Measurements from ENCODE around the gene CERS6. TPM values are rescaled to one million over a fixed set of nuclear protein-coding genes. Genes with fewer than 3 reads are reported as not detected.

Gene CERS6
- total and polyA plus RNA-seq, 4 donors, result 4.3 to 25.8 (median 13.6) TPM

DNA sequence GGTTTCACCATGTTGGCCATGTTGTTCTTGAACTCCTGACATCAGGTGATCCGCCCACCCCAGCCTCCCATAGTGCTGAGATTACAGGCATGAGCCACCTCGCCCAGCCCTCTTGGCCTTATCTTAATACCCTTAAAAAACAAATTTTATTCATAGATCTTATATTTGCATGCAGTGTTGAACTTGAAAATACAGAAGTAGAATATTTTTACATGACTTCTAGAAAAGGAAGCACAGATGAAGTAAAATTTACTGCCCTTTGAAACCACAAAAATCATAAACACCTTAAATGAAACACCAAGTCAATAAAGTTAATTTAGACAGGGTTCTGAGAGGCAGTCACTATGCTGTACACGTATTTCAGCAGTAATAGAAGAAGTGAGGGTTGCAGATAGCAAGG, 145.7 kb downstream of the CERS6 start:
- DNase-seq, result no peak
- Histone ChIP-seq H3K9ac (ENCODE audit: insufficient read depth in 1 of 2, low read length in 2 of 2) (no peak overlapping the region), H3K27me3 (ENCODE audit: control insufficient read depth in 3 of 3, insufficient read depth in 3 of 3, low read length in 2 of 3) (no peaks in the 10 kb centered on the region), H3K4me3 (no peak overlapping the region), H3K9me3 (ENCODE audit: control insufficient read depth in 4 of 4, insufficient read depth in 3 of 4, low read length in 3 of 4) (peaks cover 0 to 9% (median 4%) of the 10 kb centered on the region in 4 donors), H3K27ac (ENCODE audit: low read depth in 1 of 2, low read length in 1 of 2) (no peak overlapping the region), H3K36me3 (ENCODE audit: control insufficient read depth in 4 of 4, insufficient read depth in 4 of 4, low read length in 4 of 4) (no peaks in the 10 kb centered on the region), H3K4me1 (ENCODE audit: control insufficient read depth in 5 of 5, insufficient read depth in 5 of 5, low read length in 5 of 5) (peaks cover 0 to 20% (median 0%) of the 10 kb centered on the region in 5 donors)
- no peak for ATAC-seq (ENCODE audit: insufficient read depth, low FRiP score)
- WGBS, 2 donors, result 42 to 77% methylated on average over 3 of the region's 3 CpGs
- TF ChIP-seq, protein P1, sequence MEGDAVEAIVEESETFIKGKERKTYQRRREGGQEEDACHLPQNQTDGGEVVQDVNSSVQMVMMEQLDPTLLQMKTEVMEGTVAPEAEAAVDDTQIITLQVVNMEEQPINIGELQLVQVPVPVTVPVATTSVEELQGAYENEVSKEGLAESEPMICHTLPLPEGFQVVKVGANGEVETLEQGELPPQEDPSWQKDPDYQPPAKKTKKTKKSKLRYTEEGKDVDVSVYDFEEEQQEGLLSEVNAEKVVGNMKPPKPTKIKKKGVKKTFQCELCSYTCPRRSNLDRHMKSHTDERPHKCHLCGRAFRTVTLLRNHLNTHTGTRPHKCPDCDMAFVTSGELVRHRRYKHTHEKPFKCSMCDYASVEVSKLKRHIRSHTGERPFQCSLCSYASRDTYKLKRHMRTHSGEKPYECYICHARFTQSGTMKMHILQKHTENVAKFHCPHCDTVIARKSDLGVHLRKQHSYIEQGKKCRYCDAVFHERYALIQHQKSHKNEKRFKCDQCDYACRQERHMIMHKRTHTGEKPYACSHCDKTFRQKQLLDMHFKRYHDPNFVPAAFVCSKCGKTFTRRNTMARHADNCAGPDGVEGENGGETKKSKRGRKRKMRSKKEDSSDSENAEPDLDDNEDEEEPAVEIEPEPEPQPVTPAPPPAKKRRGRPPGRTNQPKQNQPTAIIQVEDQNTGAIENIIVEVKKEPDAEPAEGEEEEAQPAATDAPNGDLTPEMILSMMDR (IDR thresholded peaks at IDR 0.05; ENCODE audit: control extremely low read depth, extremely low read depth), result no peak

DNA sequence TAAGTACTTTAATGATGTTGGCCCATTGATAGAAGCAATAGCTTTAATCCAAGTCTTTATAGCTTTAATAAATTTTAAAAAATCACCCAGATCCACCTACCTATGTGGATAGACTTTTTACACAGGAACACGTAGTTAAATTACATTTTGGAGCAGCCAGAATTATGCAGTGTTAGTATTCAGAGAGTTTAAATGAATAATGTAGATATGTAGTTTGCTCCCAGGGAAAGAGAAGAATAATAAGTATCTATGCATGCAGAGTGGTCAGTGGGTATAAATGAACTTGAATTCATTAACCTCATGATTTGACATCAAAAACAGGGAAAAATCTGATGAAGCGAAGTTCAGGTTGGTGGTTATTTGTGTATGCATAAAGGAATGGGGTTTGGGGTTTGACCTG, 146.3 kb downstream of the CERS6 start:
- H3K27me3 ChIP-seq (ENCODE audit: control insufficient read depth in 3 of 3, insufficient read depth in 3 of 3, low read length in 2 of 3), result no peaks in the 10 kb centered on the region
- H3K27ac ChIP-seq (ENCODE audit: low read depth in 1 of 2, low read length in 1 of 2), result no peak overlapping the region
- no peaks in the 10 kb centered on the region for H3K36me3 ChIP-seq (ENCODE audit: control insufficient read depth in 4 of 4, insufficient read depth in 4 of 4, low read length in 4 of 4)
- H3K9me3 ChIP-seq (ENCODE audit: control insufficient read depth in 4 of 4, insufficient read depth in 3 of 4, low read length in 3 of 4), result peaks cover 0 to 9% (median 4%) of the 10 kb centered on the region in 4 donors
- H3K9ac ChIP-seq (ENCODE audit: insufficient read depth in 1 of 2, low read length in 2 of 2), result no peak overlapping the region
- ATAC-seq (ENCODE audit: insufficient read depth, low FRiP score) (no peak), DNase-seq (no peak)
- TF ChIP-seq, protein P1 (IDR thresholded peaks at IDR 0.05; ENCODE audit: control extremely low read depth, extremely low read depth), result no peak
- 93% methylated on average over 2 of the region's 2 CpGs for WGBS, 2 donors
- H3K4me3 ChIP-seq, result no peak overlapping the region
- peaks cover 0 to 20% (median 0%) of the 10 kb centered on the region in 5 donors for H3K4me1 ChIP-seq (ENCODE audit: control insufficient read depth in 5 of 5, insufficient read depth in 5 of 5, low read length in 5 of 5)

DNA sequence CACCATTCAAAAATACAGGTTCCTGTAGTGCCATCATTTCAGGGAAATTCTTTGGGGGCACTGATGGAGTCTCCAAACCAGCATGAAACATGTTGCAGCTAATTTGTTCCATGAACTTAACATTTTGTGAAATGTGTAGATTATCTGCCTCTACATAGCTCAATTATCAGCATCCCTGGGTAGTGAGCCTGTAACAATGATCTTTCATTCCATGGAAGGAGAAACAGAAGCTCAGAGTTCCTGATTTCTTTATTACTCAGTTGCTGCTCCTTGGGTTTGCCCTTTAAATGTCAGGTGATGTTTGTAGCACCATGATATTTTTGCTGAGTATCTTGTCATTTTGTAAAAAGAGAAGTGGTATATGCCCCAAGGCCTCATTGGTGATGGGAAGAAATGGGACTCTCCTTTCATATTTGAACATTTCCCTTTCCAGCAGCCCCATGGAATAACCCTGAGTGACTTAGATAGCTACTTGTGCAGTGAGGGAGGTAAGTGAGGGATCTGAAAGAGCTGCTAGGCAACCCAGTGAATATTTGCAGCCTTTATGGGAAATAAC, 146.9 kb downstream of the CERS6 start:
- Histone ChIP-seq H3K4me1 (ENCODE audit: control insufficient read depth in 5 of 5, insufficient read depth in 5 of 5, low read length in 5 of 5) (peaks cover 0 to 20% (median 0%) of the 10 kb centered on the region in 5 donors), H3K27me3 (ENCODE audit: control insufficient read depth in 3 of 3, insufficient read depth in 3 of 3, low read length in 2 of 3) (no peaks in the 10 kb centered on the region), H3K36me3 (ENCODE audit: control insufficient read depth in 4 of 4, insufficient read depth in 4 of 4, low read length in 4 of 4) (no peaks in the 10 kb centered on the region), H3K4me3 (no peak overlapping the region), H3K9ac (ENCODE audit: insufficient read depth in 1 of 2, low read length in 2 of 2) (no peak overlapping the region), H3K9me3 (ENCODE audit: control insufficient read depth in 4 of 4, insufficient read depth in 3 of 4, low read length in 3 of 4) (peaks cover 0 to 9% (median 4%) of the 10 kb centered on the region in 4 donors), H3K27ac (ENCODE audit: low read depth in 1 of 2, low read length in 1 of 2) (no peak overlapping the region)
- TF ChIP-seq, protein P1 (IDR thresholded peaks at IDR 0.05; ENCODE audit: control extremely low read depth, extremely low read depth), result no peak
- no peak for DNase-seq
- no peak for ATAC-seq (ENCODE audit: insufficient read depth, low FRiP score)

DNA sequence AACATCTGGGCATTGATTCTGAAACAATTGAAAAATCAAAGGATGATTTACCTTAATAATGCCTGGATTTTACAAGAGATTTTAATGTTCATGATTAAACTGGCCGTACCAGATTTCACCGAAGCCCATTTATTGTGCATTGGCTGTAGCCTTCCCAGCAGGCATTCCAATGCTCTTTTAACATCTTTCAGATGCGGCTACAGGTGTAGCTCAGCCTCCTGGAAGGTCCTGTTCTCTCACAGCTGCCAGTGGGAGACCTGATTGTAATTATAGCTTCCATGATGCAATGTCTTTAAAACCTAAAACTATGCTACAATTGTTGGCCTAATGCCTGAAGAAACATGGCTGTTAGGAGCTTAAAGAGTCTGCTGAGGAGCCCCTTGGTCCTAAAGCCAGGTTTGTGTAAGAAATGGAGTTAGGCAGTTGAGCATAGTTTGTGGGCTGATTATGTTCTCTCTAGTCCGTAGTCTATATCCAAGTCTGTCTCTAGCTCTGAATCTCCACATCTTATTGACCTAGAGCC, 147.4 kb downstream of the CERS6 start:
- ATAC-seq (ENCODE audit: insufficient read depth, low FRiP score), result no peak

More for the DNA sequence above, 147.4 kb downstream of the CERS6 start:
- Histone ChIP-seq H3K27me3 (ENCODE audit: control insufficient read depth in 3 of 3, insufficient read depth in 3 of 3, low read length in 2 of 3) (no peaks in the 10 kb centered on the region), H3K9ac (ENCODE audit: insufficient read depth in 1 of 2, low read length in 2 of 2) (no peak overlapping the region), H3K27ac (ENCODE audit: low read depth in 1 of 2, low read length in 1 of 2) (no peak overlapping the region), H3K4me1 (ENCODE audit: control insufficient read depth in 5 of 5, insufficient read depth in 5 of 5, low read length in 5 of 5) (peaks cover 0 to 20% (median 0%) of the 10 kb centered on the region in 5 donors), H3K9me3 (ENCODE audit: control insufficient read depth in 4 of 4, insufficient read depth in 3 of 4, low read length in 3 of 4) (peaks cover 0 to 9% (median 4%) of the 10 kb centered on the region in 4 donors), H3K4me3 (no peak overlapping the region), H3K36me3 (ENCODE audit: control insufficient read depth in 4 of 4, insufficient read depth in 4 of 4, low read length in 4 of 4) (no peaks in the 10 kb centered on the region)
- TF ChIP-seq, protein P1 (IDR thresholded peaks at IDR 0.05; ENCODE audit: control extremely low read depth, extremely low read depth), result no peak
- WGBS, 2 donors, result 98% methylated on average over 4 of the region's 4 CpGs
- DNase-seq, result no peak

Measured in lung (tissue), 12 donors.